GM23338 (cell line): Measurements from ENCODE around the gene ATP4B. TPM values are rescaled to one million over a fixed set of nuclear protein-coding genes. Genes with fewer than 3 reads are reported as not detected.

Experiments
- ATAC-seq: fragments of 200-7000 bp; cut with Tn5 transposase; 3 replicates; pipeline ENCODE4 v1.9.1; 2020
- DNase-seq: peaks from one replicate; pipeline ENCODE4 v3.0.0-alpha.2; 2015; ENCODE audit warnings: low spot score
- H2AFZ ChIP-seq: fragments of 200-600 bp; sonication (generic); 2 replicates; pipeline ENCODE4 v1.8.0; 2016; ENCODE audit warnings: antibody characterized with exemption, mild to moderate bottlenecking, moderate library complexity
- H3F3A ChIP-seq: fragments of 200-600 bp; sonication (generic); replicated peaks from 2 replicates; pipeline ENCODE4 v1.8.0; 2017; ENCODE audit warnings: antibody characterized with exemption, mixed run types, low read depth
- H3K27ac ChIP-seq: fragments of 200-600 bp; sonication (generic); 2 replicates; pipeline ENCODE4 v1.6.1; 2016; ENCODE audit warnings: low read depth
- H3K27me3 ChIP-seq: fragments of 200-600 bp; sonication (generic); 2 replicates; pipeline ENCODE4 v1.8.0; 2016; ENCODE audit warnings: mild to moderate bottlenecking, mixed run types, moderate library complexity; ENCODE audit not compliant: insufficient read depth
- H3K36me3 ChIP-seq: fragments of 200-600 bp; sonication (generic); 2 replicates; pipeline ENCODE4 v1.8.0; 2016; ENCODE audit warnings: mild to moderate bottlenecking; ENCODE audit not compliant: insufficient read depth
- H3K4me1 ChIP-seq: fragments of 200-600 bp; sonication (generic); 2 replicates; pipeline ENCODE4 v1.8.0; 2016; ENCODE audit warnings: mild to moderate bottlenecking, moderate library complexity; ENCODE audit not compliant: insufficient read depth
- H3K4me2 ChIP-seq: fragments of 200-600 bp; sonication (generic); 2 replicates; pipeline ENCODE4 v1.7.1; 2017; ENCODE audit warnings: mixed run types
- H3K4me3 ChIP-seq: fragments of 200-600 bp; sonication (generic); 2 replicates; pipeline ENCODE4 v1.6.1; 2016; ENCODE audit warnings: mixed run types
- H3K79me2 ChIP-seq: fragments of 200-600 bp; sonication (generic); replicated peaks from 2 replicates; pipeline ENCODE4 v1.8.0; 2017; ENCODE audit warnings: mild to moderate bottlenecking; ENCODE audit not compliant: insufficient read depth
- H3K9me2 ChIP-seq: fragments of 200-600 bp; sonication (generic); 2 replicates; pipeline ENCODE4 v1.8.0; 2017; ENCODE audit not compliant: insufficient read depth
- H4K20me1 ChIP-seq: fragments of 200-600 bp; sonication (generic); replicated peaks from 2 replicates; pipeline ENCODE4 v1.8.0; 2017; ENCODE audit warnings: mild to moderate bottlenecking; ENCODE audit not compliant: insufficient read depth
- H3K27ac Mint-ChIP-seq: 2 replicates; pipeline ENCODE4 v1.8.0; 2020; ENCODE audit warnings: inconsistent platforms, mild to moderate bottlenecking, moderate library complexity, mixed read lengths
- H3K27me3 Mint-ChIP-seq: 3 replicates; pipeline ENCODE4 v1.8.0; 2022; ENCODE audit warnings: low read depth, mild to moderate bottlenecking, moderate library complexity, mixed read lengths, inconsistent platforms; ENCODE audit not compliant: insufficient read depth, poor library complexity
- H3K36me3 Mint-ChIP-seq: 3 replicates; pipeline ENCODE4 v1.8.0; 2021; ENCODE audit warnings: low read depth, mild to moderate bottlenecking, inconsistent platforms, moderate library complexity, mixed read lengths
- H3K4me1 Mint-ChIP-seq: 3 replicates; pipeline ENCODE4 v1.8.0; 2020; ENCODE audit warnings: mild to moderate bottlenecking, inconsistent platforms, mixed read lengths
- H3K4me3 Mint-ChIP-seq: 3 replicates; pipeline ENCODE4 v1.8.0; 2021; ENCODE audit warnings: moderate library complexity, mild to moderate bottlenecking, inconsistent platforms, mixed read lengths
- H3K9me3 Mint-ChIP-seq: 3 replicates; pipeline ENCODE4 v1.8.0; 2020; ENCODE audit warnings: moderate library complexity, mild to moderate bottlenecking, inconsistent platforms, mixed read lengths
- CTCF ChIP-seq, 2 experiments: fragments of 200-600 bp in 1 of 2; sonication (generic) in 1 of 2; conservative IDR thresholded peaks; 2 replicates each; pipeline versions ENCODE4 v1.5.1 to v1.6.1; 2016 to 2017; ENCODE audit warnings: antibody characterized with exemption in 2 of 2, low read depth in 2 of 2, mild to moderate bottlenecking in 2 of 2, moderate library complexity in 1 of 2
- ETS1 ChIP-seq: IDR thresholded peaks from 2 replicates; pipeline ENCODE4 v1.6.1; 2016; ENCODE audit warnings: antibody characterized with exemption
- EZH2 ChIP-seq: fragments of 200-600 bp; sonication (generic); IDR thresholded peaks from one replicate; pipeline ENCODE4 v1.8.0; 2017; ENCODE audit warnings: antibody characterized with exemption, mild to moderate bottlenecking, low read depth; ENCODE audit not compliant: unreplicated experiment
- EZH2phosphoT487 ChIP-seq: fragments of 200-600 bp; sonication (generic); IDR thresholded peaks from one replicate; pipeline ENCODE4 v1.8.1; 2018; ENCODE audit warnings: antibody characterized with exemption; ENCODE audit not compliant: unreplicated experiment
- JUNB ChIP-seq: IDR thresholded peaks from one replicate; pipeline ENCODE4 v1.6.1; 2016; ENCODE audit warnings: antibody characterized with exemption; ENCODE audit not compliant: unreplicated experiment
- NANOG ChIP-seq: IDR thresholded peaks from 2 replicates; pipeline ENCODE4 v1.6.1; 2016; ENCODE audit warnings: antibody characterized with exemption, borderline replicate concordance
- POLR2AphosphoS5 ChIP-seq: IDR thresholded peaks from 2 replicates; pipeline ENCODE4 v1.6.1; 2016; ENCODE audit warnings: antibody characterized with exemption, low read depth
- REST ChIP-seq: IDR thresholded peaks from one replicate; pipeline ENCODE4 v1.6.1; 2018; ENCODE audit warnings: antibody characterized with exemption; ENCODE audit not compliant: unreplicated experiment
- STAT1 ChIP-seq: IDR thresholded peaks from one replicate; pipeline ENCODE4 v1.6.1; 2016; ENCODE audit warnings: antibody characterized with exemption; ENCODE audit not compliant: unreplicated experiment
- ZNF114 ChIP-seq: fragments of 250-450 bp; sonication (Bioruptor Pico); IDR thresholded peaks from 2 replicates; pipeline ENCODE4 v1.5.0; 2020; ENCODE audit warnings: mild to moderate bottlenecking, moderate library complexity
- ZNF331 ChIP-seq: fragments of 250-450 bp; sonication (Bioruptor Pico); IDR thresholded peaks from 2 replicates; pipeline ENCODE4 v1.5.0; 2020; ENCODE audit warnings: low read depth, mild to moderate bottlenecking, moderate library complexity
- polyA plus RNA-seq: library from polyadenylated mRNA; unstranded; fragments of >200 nt; fragmentation: Nextera tagmentation; extraction: Ambion mirVana; gene quantifications from 2 replicates; pipeline ENCODE4 v1.2.1, GENCODE V29; 2016
- total RNA-seq: library from RNA; depleted of rRNA; stranded (reverse); fragments of >200 nt; shearing (Covaris generic); gene quantifications from 2 replicates; pipeline ENCODE4 v1.2.3, GENCODE V29; 2014

The ATP4B gene
- total and polyA plus RNA-seq, 2 experiments from 2014 or later, result not detected

- TF ChIP-seq REST (no peak), ETS1 (no peak), CTCF (conservative IDR thresholded peaks at IDR 0.05; ENCODE audit: low read depth in 2 of 2) (no peak), ZNF331 (CRISPR knock-in tag) (no peak), STAT1 (no peak), JUNB (no peak), POLR2AphosphoS5 (no peak), NANOG (no peak), ZNF114 (CRISPR knock-in tag) (no peak), EZH2phosphoT487 (no peak), EZH2 (no peak)
- H3K36me3 ChIP-seq, result no peaks in the 10 kb centered on the region
- no peaks in the 10 kb centered on the region for H3K9me2 ChIP-seq
- H3K4me3 ChIP-seq, result no peak overlapping the region
- no peaks in the 10 kb centered on the region for H3K4me1 ChIP-seq
- H2AFZ ChIP-seq, result no peak overlapping the region
- no peak overlapping the region for H3K4me3 Mint-ChIP-seq
- no peak for ATAC-seq
- no peak for DNase-seq
- 0 out of 3 replicates have a peak, but pooled peaks cover 3% of the 10 kb centered on the region for H3K9me3 Mint-ChIP-seq
- peaks cover 40% of the 10 kb centered on the region for H3K36me3 Mint-ChIP-seq
- no peak overlapping the region for H3K27ac ChIP-seq
- no peak overlapping the region for H3K4me2 ChIP-seq
- H3F3A ChIP-seq, result no peaks in the 10 kb centered on the region
- no peak overlapping the region; the same call in 1 of the 2 replicates for H3K27ac Mint-ChIP-seq
- H3K27me3 ChIP-seq, result no peaks in the 10 kb centered on the region
- H3K79me2 ChIP-seq, result peaks cover 81% of the 10 kb centered on the region
- peaks cover 8% of the 10 kb centered on the region for H4K20me1 ChIP-seq
- peaks cover 16% of the 10 kb centered on the region for H3K4me1 Mint-ChIP-seq
- H3K27me3 Mint-ChIP-seq, result peaks cover 19% of the 10 kb centered on the region
These were observed 54.8 kb downstream of the ATP4B start for GRCh38 chr13:113603116-113603710.
